Renal cortical epithelial cell (primary cell): ENCODE measurements around the gene DLK1. TPM values are rescaled to one million over a fixed set of nuclear protein-coding genes. Genes with fewer than 3 reads are reported as not detected.

Experiments used
- DNase-seq: peaks from one replicate; pipeline ENCODE4 v3.0.0-alpha.2; 2011; ENCODE audit warnings: low read depth
- total RNA-seq: library from RNA; depleted of rRNA; stranded (reverse); fragments of >200 nt; gene quantifications from 2 replicates; pipeline ENCODE4 v1.2.3, GENCODE V29; 2014

DLK1 gene
- total RNA-seq, 1 donor from 2014 or later: not detected

DNA sequence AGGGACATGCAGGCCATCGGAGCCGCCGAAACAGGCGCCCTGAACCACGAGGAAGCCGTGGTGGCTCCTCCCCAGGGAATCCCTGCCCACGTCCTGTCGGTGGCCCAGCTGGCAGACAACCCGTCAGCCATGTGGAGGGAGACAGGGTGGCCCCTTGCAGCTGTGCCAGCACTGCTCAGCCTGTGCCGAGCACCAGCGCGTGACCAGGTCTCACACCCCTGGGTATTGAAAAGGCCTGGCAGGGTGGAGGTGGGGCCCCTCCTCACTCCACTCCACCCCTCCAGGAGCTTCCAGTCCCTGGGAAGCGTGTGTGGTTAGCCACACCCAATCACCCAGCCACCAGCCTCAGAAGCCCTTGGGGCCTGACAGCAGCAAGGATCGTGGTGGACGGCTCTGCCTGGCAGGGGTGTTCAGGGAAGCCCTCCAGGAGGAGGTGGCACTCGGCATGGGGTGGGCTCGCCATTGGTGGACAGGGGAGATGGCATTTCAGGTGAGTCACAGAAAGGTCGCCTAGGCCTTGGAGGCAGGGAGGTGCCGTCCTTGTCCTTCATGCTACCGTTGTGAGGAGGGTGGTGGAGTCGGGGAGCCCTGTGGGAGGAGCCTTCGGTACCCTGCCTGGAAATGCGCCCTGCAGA is 12.3 kb upstream of the DLK1 start:
- DNase-seq: no peak

DNA sequence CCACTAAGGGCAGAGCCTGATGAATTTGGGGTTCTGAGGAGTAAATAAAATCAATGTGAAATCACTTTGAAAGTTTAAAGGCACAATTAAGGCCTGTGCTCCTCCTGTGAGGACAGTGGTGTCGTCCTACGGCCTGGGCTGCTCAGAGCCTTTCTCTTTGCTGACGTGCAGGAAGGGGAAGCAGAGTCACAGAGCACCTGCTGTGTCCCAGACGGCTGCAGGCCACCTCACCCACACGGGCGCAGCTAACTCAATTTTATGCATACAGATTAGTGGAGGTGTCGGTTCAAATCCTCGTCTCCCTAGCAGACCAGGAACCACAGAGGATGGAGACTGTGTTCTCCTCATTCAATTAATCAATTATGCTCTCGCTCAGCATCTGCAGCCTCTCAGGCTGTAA is 11.4 kb upstream of the DLK1 start:
- no peak for DNase-seq

DNA sequence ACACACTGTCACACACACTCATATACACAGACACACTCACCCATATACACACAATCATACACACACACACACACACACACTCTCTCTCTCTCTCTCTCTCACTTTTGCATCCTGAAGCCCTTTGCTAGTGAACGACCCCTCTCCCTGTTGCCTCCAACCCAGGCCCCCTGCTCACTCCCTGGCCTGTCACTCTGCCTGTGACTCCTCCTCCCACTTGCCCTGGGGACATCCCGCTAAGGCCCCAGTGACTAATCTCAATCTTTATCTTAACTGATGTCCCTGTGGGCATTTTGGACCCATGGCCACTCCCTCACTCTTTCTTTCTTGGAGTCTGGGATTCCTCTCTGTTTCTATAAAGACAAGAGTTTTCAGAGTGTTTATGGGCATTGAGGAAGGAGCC is 10.9 kb upstream of the DLK1 start:
- no peak for DNase-seq

DNA sequence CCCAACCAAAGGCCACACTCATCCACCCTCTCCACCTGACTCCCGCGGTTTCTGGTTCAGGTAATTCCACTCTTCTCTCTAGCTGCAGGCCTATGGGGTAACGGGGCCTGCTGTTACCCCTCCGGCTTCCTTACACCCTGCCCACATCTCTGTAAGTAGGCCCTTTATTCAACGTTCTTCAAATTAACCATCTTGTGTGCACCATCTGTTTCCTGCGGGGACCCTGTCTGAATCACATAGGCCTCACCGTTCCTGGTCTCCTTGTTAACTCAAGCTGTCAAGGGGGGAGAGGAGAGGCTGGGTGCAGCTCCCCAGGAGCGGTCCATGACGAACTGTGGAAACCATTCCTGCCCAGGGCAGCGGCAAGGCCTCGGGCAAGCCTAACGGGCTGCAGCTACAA is 9.3 kb upstream of the DLK1 start:
- no peak for DNase-seq

DNA sequence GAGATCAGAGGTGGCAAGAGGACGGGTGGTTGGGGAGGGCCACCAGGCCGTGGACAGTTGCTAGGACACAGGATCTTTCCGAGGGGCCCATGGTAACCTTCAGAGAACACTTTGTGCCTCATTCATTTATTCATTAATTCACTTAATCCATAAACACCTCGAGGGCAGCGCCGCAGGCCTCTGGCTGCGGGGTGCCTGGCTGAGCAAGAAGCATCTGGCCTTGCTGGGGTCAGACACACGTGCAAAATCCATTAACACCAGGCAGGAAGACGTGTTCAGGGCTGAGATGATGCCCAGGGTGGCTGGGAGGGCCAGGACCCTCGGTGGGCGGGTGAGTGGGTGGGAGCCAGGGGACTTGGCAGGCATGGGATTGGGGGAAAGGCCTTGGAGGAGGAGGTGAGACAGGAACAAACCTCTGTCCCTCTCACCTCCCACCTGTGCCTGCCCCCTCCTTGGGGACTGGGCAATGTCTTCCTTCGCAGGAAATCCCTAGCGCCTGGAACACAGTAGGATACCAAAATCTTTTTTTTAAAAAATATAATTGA is 6.6 kb upstream of the DLK1 start:
- no peak for DNase-seq

DNA sequence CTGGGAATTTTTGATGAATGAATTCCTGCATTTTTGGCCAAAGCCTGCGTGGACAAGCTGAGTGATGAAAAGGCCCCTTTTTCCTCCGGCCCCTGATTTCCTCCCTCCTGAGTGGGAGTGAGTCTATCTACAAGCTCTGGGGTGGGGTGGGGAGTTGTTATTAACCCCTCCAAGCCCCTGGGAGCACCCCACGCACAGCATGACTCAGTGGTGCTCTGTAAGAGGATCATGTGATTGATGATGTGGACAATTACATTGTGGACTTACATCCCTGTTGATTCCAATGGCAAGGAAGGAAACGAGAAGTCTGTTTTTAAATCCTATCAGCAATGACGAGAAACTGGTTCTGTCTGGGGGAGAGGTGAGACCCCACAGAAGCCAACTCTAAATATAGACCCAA is 5.1 kb upstream of the DLK1 start:
- no peak for DNase-seq

DNA sequence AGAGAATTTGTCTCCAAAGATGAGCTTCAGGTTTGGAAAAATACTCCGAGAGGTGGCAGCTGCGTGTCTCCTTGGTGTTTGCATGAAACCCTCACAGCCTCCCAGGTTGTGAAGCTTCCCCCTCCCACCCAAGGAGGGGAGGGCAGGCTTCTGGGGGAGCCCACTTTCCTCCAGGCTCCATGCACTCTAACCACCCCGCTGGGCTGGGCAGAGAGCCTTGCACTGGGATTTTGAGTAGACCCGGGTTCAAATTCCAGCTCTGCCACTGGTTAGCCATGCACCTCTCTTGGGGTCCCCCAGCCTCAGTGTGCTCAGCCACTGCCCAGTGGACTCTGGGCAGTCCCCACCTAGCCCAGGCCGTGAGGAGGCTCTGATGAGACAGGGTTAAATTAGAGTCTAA is 4.3 kb upstream of the DLK1 start:
- DNase-seq: no peak

DNA sequence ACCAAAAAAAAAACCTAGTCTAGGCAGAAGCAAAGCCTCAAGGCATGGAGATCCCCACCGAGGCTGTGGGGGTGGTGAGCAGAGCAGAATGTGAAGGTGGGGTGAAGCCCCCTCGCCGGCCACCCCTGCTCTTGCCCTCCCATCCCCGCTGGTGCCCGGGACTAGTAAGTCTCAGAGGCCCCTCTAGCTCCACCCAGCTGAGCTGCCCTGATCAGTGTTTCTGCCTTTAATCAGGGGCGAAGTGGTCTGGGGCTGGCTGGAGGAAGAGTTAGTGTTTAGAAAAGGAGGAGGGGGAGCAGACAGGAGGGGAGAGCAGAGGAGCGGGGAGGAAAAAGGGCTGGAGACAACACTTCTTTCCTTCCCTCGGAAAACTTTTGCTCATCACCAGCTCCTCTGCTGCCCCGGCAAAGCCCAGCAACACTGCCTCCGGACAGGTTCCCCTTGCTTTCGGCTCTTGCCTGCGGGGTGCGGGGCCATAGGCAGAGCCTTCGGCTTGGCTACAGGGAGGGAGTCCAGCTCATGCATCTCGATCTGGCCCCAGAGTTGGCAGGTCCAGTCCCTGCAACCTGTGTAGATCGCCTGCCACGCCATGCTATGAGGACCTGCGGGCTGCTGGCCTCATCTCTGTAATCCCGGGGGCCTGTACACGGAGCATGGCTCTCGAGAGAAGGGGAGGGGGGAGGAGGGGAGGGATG is 3.4 kb upstream of the DLK1 start:
- DNase-seq: no peak

DNA sequence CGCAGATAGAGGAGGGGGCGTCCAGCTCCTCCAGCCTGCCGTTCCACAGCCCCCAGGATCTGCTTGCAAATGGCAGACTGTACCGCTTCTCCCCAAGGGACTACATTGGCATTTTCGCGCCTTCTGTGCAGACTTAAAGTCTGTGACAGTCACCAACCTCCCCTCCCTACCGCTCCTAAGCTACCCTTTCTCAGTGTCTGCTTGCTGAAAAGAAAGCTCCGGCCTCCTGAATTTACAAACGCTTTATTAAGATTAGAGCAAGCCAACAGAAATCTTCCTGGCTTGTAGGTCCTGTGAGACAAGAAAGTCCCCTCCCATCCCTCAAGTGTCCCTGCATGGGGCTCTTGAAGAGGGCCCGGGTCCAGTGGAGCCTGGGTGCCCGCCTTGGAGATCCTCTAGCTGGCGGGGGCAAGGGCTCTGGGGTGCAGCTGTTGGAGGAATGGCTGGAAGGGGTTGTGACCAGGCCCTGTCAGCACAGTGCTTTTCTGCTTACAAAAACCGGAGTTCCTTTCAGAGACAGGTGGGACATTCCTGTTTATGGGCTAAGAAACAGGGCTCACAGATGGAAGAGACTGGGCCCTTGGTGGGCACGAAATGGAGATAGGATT is 2.8 kb upstream of the DLK1 start:
- DNase-seq: no peak

DNA sequence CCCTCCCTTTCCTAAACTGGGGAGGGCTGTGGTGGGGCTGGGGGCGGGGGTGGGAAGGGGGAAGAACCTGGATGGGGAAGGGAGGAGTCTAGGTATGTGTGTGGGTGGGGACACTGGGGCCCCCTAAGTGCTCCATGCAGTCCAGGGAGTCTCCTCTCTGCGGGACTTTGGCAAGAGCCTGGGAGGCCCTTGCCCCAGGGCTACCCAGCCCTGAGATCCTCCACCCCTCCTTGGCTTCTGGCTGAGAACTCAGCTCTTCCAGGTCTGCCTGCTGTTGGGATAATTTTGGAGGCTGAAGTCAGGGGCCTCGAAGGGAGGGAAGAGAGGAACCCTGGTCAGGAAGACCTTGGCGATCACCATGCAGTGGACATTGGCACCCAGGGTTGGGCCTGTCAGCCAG is 2.2 kb upstream of the DLK1 start:
- no peak for DNase-seq

DNA sequence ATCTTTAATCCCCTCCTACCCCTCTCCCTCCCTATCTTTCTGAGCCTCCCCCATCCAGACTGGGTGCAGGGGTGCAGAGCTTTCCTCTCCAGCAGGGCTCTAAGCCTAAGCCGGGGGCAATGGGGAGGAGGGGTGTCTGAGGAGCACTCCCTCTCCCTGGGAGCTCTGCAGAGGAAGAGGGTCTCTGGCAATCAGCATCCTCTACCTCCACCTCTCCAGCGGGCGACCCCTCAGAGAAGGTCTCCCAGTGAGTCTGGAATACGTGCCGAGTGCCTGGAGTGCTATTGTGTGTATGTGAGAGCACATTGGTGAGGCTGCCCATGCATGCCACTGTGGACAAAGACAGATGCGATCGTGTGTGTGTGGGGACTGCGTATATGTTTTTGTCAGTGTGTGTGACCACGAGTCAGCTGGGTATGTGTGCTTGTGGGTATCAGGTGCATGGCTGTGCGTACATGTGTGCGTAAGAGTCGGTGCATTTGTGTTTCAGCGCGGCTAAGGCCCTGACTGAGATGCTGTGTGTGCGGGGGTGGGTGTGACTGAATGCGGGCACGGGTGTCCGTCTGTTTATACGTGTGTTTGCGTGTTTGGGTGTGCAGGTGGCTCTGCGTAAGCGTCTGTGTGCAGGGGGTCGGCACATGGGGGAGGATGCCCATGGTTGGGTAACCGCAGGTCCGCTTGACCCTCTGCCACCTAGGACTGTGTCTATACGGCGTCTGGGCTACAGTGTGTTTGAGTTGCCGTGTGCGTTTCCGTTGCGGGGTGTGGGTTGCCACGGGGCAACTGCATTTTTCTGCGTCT is 905 bp upstream of the DLK1 start:
- DNase-seq: no peak

DNA sequence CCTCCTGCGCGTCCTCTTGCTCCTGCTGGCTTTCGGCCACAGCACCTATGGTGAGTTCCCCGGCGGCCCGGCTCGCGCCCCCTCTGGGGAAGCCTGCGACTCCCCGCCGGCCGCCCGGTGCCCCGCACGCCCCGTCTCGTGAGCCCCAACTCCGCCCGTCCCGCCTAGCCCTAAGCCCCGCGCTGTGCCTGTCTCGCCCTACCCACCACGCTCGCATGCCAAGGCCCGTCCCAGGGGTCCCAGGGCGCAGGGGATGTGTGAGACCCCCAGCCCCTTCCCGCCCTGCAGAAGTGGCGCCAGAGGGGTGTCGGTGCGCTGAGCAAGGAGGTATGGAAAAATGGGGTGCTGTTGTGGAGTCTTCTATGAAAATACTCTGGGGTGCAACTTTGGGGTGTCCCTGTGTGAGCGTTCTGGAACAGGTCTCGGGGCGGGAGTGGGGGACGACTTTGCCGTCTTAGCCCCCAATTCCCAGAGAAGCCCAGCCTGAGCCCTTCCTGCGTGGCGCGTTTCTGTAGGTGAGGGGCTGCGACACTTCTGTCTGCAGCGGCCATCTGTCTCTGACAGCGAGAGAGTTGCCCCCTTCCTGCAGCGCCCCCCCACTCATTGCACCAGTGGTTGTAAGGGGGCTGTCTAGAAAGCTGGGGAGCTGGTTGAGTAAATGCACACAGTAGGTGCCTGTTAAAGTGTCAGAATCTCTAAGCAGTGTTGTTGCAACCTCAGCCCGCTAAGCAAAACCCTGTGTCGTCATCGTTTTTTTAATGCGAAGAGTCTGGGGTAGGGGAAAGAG is 587 bp downstream of the DLK1 start:
- DNase-seq: no peak

DNA sequence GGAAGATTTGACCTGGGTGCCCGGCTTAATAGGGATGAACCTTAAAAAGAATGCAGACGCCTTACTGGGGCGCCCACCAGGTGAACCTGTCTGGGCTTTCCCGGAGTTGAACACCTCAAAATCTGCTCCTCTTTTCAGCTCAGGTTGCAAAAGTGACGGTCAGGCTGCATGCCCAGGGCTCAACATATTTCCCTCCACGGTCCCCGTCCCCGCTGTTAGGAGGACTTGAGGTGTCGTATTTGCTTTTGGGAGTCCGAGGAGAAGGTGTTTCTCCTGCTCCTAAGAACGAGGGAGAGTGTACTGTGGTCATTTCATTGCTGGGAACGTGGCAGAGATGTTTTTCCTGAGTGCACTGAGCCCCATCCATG is 1.2 kb downstream of the DLK1 start:
- DNase-seq: no peak

DNA sequence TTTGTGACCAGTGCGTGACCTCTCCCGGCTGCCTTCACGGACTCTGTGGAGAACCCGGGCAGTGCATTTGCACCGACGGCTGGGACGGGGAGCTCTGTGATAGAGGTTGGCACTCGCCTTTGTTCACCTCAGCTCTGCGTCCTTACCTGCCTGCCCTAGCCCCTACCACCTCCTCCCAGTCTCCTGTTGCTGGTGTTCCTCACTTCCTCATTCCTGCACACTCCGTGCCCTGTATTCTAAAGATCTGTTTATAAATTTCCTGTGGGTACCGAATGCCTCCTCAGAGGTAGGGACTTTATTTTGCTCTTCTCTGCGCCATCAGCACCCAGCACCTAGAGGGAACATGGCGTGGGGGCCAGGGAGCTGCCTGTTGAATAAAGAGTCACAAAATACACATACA is 2.3 kb downstream of the DLK1 start:
- DNase-seq: no peak

DNA sequence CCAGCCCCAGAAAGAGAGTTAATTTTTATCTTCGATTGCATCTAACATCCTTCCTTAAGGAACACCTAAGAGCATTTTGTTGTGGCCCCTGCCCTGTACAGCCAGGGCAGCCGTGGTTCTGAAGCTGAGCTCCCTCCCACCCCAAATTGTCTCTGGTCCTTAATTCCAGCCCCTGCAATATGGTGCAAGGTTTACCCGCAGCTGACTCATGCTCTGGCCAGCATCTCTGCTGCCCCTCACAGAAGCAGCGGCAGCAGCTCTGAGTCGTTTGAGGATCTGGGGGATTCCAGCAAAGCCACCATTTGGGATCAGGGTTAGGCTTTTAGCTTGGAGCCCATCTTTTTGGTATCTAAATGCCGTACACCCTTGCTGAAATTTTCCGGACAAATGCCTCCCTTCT is 3.3 kb downstream of the DLK1 start:
- DNase-seq: no peak

DNA sequence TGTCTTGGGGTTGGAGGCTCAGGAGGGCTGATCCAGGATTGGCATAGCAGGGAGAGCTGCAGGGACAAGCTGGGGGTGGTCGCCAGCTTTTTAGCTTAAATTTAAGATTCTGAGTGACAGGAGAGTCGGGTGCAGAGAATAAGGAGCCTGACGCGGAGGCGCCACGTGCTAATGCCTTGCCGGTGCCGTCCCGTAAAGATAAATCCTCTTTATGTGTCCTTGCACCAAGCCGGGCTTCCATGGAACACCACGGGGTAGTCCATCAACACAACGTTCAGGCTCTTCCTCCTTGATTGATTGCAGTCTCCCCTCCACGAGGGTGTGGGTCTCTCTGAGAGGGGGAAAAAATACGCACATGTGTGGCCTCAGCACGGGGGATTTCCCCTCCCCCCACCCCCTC is 3.9 kb downstream of the DLK1 start:
- no peak for DNase-seq

DNA sequence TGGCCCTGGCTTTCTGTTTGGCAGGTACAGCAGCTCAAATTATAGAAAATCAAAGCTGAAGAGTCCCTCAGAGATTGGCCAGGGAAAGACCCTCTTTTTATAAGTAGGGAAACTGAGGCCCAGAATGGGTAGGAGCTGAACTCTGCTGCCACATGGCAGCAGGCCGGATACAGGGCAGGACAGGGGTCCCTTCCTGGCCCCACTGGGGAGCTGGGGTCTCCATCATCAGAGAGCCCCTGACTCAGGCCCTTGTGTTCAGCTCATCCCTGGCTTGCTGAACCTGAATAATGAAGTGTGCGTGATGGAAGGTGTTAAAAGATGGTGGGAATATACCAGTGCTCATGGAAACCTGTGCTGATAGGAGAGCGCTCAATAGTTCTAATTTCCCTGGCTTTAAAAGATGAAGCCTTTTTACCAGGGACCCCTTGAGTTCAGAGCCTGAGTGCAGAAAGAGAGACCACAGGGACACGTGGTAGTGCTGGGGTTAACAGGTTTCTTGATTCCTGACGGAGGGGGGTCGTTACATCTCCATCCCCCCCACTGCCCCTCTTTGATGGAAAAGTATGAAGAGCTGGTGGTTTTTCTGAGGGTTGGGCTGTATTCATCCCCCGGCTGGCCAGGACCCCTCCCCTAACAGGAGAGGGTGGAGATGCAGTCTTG is 4.4 kb downstream of the DLK1 start:
- no peak for DNase-seq

DNA sequence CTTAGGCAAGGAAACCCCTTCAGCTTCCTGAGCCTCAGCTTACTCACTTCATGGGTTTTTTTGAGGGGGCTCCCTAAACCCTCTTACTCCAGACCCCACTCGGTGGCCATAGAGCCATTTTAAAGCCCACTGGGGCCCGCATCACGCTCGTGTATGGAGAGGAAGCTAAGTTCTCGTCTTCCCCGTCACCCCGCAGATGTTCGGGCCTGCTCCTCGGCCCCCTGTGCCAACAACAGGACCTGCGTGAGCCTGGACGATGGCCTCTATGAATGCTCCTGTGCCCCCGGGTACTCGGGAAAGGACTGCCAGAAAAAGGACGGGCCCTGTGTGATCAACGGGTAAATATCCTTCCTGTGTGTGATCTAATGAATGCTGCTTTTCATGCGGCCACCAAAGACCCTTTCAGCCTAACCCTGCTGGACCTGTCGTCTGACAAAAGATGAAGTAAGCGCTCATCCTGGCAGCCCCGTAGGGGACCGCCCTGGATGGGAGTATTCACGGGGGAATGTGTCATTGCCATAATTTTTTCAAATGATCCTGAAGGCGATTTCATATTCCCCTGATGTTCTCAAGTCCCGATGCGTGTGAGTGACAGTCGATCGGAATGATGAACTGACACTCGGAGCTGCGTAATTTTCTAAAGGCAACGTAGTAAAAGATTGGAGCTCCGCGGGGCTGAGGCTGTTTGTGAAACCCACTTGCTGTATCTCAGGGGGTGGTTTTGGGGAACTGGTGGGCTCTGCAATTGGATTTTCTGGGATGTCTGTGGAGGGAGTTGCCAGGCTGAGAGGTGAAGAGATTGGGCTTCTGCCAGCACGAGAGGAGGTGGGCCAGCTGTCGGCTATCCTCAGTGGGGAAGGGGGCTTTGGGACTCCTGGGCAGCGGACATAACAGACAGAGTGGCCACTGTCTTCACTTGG is 5.4 kb downstream of the DLK1 start:
- DNase-seq: no peak

DNA sequence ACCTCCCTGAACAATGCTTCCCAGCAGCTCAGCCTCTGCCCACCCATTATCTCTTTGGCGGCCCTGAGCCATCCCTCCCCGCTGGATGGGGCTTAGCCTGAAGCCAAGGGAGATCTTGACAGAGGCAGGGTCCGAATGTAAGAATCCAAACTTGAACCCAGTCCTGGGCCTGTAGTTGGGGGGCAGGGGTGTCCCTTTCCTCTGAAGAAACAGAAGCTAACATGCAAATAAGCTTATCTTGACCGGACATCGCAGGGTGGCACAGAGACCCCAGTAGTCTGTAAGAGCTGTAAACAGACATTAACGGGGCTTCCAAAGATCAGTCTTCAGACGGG is 6.0 kb downstream of the DLK1 start:
- DNase-seq: no peak

DNA sequence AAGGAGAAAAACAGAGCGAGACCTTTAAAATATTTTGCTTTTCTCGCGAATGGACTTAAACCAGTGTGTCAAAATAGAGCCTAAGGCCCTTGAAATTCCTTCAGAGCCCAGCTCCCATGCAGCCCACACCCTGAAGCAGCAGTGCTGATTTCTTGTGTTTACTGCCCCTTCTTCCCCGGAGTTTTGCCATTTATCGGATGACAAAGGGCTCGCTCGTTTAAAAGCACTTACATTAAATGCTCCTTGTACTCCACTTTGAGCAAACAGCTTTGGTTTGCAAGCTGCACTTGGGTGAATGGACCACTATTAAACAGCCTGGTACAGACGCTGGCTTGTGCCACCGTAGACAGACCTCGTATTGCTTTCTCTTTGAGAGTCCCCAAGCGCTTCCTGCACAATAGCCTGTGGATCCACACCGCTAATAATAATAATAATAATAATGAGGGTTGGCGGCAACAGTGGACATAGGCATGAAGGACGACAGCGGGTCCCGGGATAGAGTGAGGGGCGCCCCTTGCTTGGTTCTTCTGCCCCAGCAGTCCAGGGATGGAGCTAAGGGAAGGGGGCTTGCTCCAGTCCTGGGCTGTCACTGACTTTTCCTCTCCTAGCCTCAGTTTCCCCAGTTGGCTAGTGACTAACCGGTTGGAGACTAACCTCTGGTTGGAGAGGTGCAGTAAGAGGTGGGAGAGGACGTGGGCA is 6.6 kb downstream of the DLK1 start:
- no peak for DNase-seq
